HEK293 (cell line): ENCODE results near the gene ARHGAP8.

Experiments used
- CTCF ChIA-PET: fragments of 350-600 bp; formaldehyde crosslinking; extraction: SDS; loops from one replicate; lab custom pipeline; 2021; ENCODE audit warnings: antibody characterized with exemption; lab: Yijun Ruan, JAX
- POLR2A ChIA-PET: fragments of 300-600 bp; formaldehyde crosslinking; extraction: SDS; loops from one replicate; lab custom pipeline; 2020; ENCODE audit warnings: antibody characterized with exemption, inconsistent platforms; lab: Yijun Ruan, JAX
- H3K27ac ChIP-seq: fragments of 200-500 bp; sonication (Bioruptor generic); 2 replicates; pipeline ENCODE4 v1.5.1; 2014; ENCODE audit warnings: low read depth, low read length, control low read depth, inconsistent platforms; ENCODE audit errors: extremely low read depth
- H3K36me3 ChIP-seq, 2 experiments: fragments of 200-500 bp in 1 of 2; sonication (Bioruptor generic) in 1 of 2; 1 replicate in 1 of 2; 2 replicates in 1 of 2; pipeline ENCODE4 v1.5.1; 2014 to 2017; ENCODE audit warnings: inconsistent platforms in 2 of 2, low read length in 2 of 2; ENCODE audit not compliant: control insufficient read depth in 2 of 2, insufficient read depth in 1 of 2
- H3K4me1 ChIP-seq: fragments of 200-500 bp; sonication (Bioruptor generic); 2 replicates; pipeline ENCODE4 v1.5.1; 2014; ENCODE audit warnings: mild to moderate bottlenecking, low read length, inconsistent platforms; ENCODE audit not compliant: control insufficient read depth, insufficient read depth
- H3K4me3 ChIP-seq: 2 replicates; pipeline ENCODE4 v1.5.1; 2011; ENCODE audit warnings: low read depth, mild to moderate bottlenecking, control low read depth, low read length, moderate library complexity
- H3K9me3 ChIP-seq: fragments of 200-500 bp; sonication (Bioruptor generic); 2 replicates; pipeline ENCODE4 v1.5.1; 2014; ENCODE audit warnings: low read depth, low read length, inconsistent platforms; ENCODE audit not compliant: control insufficient read depth, insufficient read depth
- GLIS1 ChIP-seq: fragments of 450-650 bp; formaldehyde crosslinking; IDR thresholded peaks from 2 replicates; pipeline ENCODE4 v1.5.1; 2016; ENCODE audit warnings: missing biosample characterization, missing genetic modification characterization
- MEIS1 ChIP-seq: sonication (generic); formaldehyde crosslinking; IDR thresholded peaks from 2 replicates; pipeline ENCODE4 v1.8.1; 2022; ENCODE audit warnings: missing genetic modification reagents, mild to moderate bottlenecking, borderline replicate concordance
- RBAK ChIP-seq: fragments of 450-650 bp; formaldehyde crosslinking; IDR thresholded peaks from 2 replicates; pipeline ENCODE4 v1.5.1; 2016; ENCODE audit warnings: missing biosample characterization, missing genetic modification characterization
- ZBTB44 ChIP-seq: fragments of 450-650 bp; IDR thresholded peaks from 2 replicates; pipeline ENCODE4 v1.5.1; 2018; ENCODE audit warnings: missing biosample characterization, mild to moderate bottlenecking, missing genetic modification characterization
- ZIC2 ChIP-seq: fragments of 450-650 bp; formaldehyde crosslinking; IDR thresholded peaks from 2 replicates; pipeline ENCODE4 v1.5.1; 2016; ENCODE audit warnings: missing biosample characterization, missing genetic modification characterization
- ZNF148 ChIP-seq: fragments of 450-650 bp; formaldehyde crosslinking; IDR thresholded peaks from 2 replicates; pipeline ENCODE4 v1.5.0; 2017; ENCODE audit warnings: missing biosample characterization, missing genetic modification characterization, borderline replicate concordance
- ZNF174 ChIP-seq: fragments of 450-650 bp; formaldehyde crosslinking; IDR thresholded peaks from 2 replicates; pipeline ENCODE4 v1.5.0; 2017; ENCODE audit warnings: missing biosample characterization, mild to moderate bottlenecking, missing genetic modification characterization
- ZNF398 ChIP-seq: fragments of 450-650 bp; formaldehyde crosslinking; IDR thresholded peaks from 2 replicates; pipeline ENCODE4 v1.5.1; 2017; ENCODE audit warnings: missing biosample characterization, missing genetic modification characterization
- ZNF416 ChIP-seq: fragments of 450-650 bp; formaldehyde crosslinking; IDR thresholded peaks from 2 replicates; pipeline ENCODE4 v1.5.1; 2016; ENCODE audit warnings: missing biosample characterization, missing genetic modification characterization
- ZNF449 ChIP-seq: fragments of 450-650 bp; formaldehyde crosslinking; IDR thresholded peaks from 2 replicates; pipeline ENCODE4 v1.5.1; 2017; ENCODE audit warnings: missing biosample characterization, mild to moderate bottlenecking, missing genetic modification characterization, moderate library complexity
- ZNF488 ChIP-seq: fragments of 450-650 bp; formaldehyde crosslinking; IDR thresholded peaks from 2 replicates; pipeline ENCODE4 v1.5.1; 2016; ENCODE audit warnings: missing biosample characterization, missing genetic modification characterization
- ZNF585B ChIP-seq: fragments of 450-650 bp; formaldehyde crosslinking; IDR thresholded peaks from 2 replicates; pipeline ENCODE4 v1.5.1; 2016; ENCODE audit warnings: missing biosample characterization, missing genetic modification characterization
- ZNF596 ChIP-seq: fragments of 450-650 bp; IDR thresholded peaks from 2 replicates; pipeline ENCODE4 v1.5.0; 2018; ENCODE audit warnings: missing biosample characterization, mild to moderate bottlenecking, missing genetic modification characterization, moderate library complexity
- ZNF658 ChIP-seq: fragments of 450-650 bp; formaldehyde crosslinking; IDR thresholded peaks from 2 replicates; pipeline ENCODE4; 2016; ENCODE audit warnings: missing biosample characterization, missing genetic modification characterization
- ZNF692 ChIP-seq: fragments of 450-650 bp; formaldehyde crosslinking; IDR thresholded peaks from 2 replicates; pipeline ENCODE4 v1.5.1; 2016; ENCODE audit warnings: missing biosample characterization, missing genetic modification characterization
- ZNF76 ChIP-seq: fragments of 450-650 bp; formaldehyde crosslinking; IDR thresholded peaks from 2 replicates; pipeline ENCODE4; 2016; ENCODE audit warnings: low read depth, missing biosample characterization, missing genetic modification characterization, borderline replicate concordance
- ZSCAN18 ChIP-seq: fragments of 450-650 bp; formaldehyde crosslinking; IDR thresholded peaks from 2 replicates; pipeline ENCODE4 v1.5.1; 2016; ENCODE audit warnings: missing biosample characterization, missing genetic modification characterization

The ARHGAP8 gene

GRCh38 chr22:44891293-44891747, 138.9 kb downstream of the ARHGAP8 start:
- H3K36me3 ChIP-seq, result no peaks in the 10 kb centered on the region
- H3K9me3 ChIP-seq, result no peaks in the 10 kb centered on the region
- no peak overlapping the region for H3K4me3 ChIP-seq
- H3K4me1 ChIP-seq, result no peaks in the 10 kb centered on the region
- CTCF ChIA-PET, result no interaction called here
- no peak overlapping the region for H3K27ac ChIP-seq
- TF ChIP-seq ZNF398, result no peak
- TF ChIP-seq ZNF658, result no peak
- TF ChIP-seq ZNF596 (tag by site-specific recombination), result no peak
- no peak for TF ChIP-seq ZNF692 (tag by site-specific recombination)
- no peak for TF ChIP-seq ZNF148 (tag by site-specific recombination)
- TF ChIP-seq ZSCAN18, result no peak
- TF ChIP-seq RBAK, result no peak
- TF ChIP-seq ZIC2 (tag by site-specific recombination), result peak; percentile 99
- TF ChIP-seq MEIS1 (CRISPR knock-in tag), result no peak
- TF ChIP-seq GLIS1 (tag by site-specific recombination), result peak; percentile 75
- TF ChIP-seq ZNF416, result no peak
- no peak for TF ChIP-seq ZNF449 (tag by site-specific recombination)
- TF ChIP-seq ZBTB44, result no peak
- no peak for TF ChIP-seq ZNF488 (tag by site-specific recombination)
- TF ChIP-seq ZNF174 (tag by site-specific recombination), result no peak
- no peak for TF ChIP-seq ZNF76 (tag by site-specific recombination)
- TF ChIP-seq ZNF585B (tag by site-specific recombination), result no peak
- POLR2A ChIA-PET, result no interaction called here
